SIG-M5 (cell line): ENCODE results near the gene KCNA10.

Experiments
- DNase-seq: peaks from one replicate; lab custom pipeline; 2025; lab: John Stamatoyannopoulos, UW

KCNA10 gene

DNA sequence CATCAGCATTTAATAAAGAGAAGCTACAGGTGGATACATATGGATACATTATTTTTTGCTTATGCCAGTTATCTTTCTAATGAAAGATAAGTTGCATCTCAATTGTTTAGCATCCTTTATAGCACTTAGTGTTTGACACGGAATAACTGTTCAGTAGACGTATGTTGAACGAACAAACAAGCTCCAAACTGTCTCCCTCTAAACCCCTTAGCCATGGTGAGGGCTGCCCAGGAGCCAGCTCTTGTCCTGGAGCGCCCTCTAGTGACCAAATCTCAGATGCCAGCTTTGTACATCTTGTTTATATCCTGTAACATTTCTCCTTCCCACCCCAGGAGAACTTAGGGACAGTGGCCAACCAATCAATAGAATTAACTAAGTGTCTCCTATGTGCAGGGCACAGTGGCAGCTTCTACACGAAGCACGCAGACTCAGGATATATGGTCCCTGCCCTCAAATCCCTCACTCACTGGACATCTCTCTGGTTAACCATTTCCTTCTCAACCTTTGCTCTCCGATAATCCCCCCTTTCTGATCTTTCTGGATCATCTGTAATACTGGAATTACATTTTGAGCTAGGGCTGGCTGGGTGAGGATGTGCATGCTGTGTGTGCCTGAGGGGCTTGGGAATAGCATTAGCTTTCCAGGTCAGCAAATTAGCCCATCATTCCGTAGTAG, 22.9 kb downstream of the KCNA10 start:
- DNase-seq: peak; percentile 27

DNA sequence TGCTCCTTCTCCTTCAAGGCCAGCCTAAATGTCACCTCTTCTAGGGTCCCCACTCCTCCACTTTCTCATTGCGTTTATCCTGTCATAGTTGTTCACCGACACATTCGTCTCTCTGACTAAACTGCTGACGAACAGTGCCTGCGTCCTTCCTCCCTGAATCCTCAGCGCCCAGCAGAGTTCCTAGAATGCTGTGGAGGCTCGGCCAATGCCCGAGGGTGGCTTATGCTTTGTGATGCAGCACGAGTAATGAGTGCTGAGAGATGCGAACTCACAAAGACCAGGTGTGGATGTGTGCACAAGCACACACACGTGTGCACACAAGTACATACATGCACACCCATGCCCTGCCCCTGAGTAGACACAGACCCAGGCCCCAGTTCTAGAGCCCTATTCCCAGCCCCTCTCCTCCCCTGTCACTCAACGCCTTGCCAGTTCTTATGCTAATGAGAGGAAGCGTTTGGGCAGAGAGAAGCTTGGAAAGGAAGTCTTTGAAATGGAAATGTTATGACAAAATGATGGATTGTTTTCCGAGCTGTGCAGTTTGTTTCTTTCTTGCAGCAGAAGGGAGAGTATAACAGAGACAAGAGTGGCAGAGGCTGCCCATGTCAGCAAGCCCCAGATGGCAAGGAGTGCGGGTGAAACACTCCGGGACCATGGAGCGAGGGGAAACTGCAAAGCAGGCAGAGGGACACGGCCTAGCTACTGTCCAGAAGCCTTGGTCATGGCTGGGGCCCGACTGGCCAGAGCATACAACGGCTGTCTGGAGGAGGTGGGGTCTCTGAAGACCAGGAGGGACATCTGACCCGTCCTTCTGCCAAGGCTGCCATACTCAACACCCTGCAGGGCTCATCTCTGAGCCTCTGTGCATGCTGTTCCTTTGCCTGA, 24.2 kb downstream of the KCNA10 start:
- DNase-seq: no peak

DNA sequence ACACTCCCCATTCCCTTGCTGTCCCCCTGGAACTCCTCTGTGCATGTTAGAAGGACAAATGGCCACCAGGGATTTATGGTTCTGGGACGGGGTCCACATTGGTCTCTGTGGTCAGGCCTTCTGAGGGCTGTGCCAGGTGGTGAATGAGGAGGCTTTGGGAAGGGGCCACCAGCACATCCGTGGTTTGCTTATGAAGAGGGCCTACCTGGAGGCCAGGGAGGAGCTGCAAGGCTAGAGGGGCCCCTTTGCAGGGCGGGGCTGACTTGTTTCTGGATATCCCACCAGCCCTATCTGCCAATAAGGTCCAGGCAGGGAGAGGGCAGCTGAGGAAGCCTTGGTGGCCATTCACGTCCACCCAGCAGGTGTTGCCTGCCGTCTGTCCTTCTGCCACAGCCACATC, 24.9 kb downstream of the KCNA10 start:
- DNase-seq: no peak

DNA sequence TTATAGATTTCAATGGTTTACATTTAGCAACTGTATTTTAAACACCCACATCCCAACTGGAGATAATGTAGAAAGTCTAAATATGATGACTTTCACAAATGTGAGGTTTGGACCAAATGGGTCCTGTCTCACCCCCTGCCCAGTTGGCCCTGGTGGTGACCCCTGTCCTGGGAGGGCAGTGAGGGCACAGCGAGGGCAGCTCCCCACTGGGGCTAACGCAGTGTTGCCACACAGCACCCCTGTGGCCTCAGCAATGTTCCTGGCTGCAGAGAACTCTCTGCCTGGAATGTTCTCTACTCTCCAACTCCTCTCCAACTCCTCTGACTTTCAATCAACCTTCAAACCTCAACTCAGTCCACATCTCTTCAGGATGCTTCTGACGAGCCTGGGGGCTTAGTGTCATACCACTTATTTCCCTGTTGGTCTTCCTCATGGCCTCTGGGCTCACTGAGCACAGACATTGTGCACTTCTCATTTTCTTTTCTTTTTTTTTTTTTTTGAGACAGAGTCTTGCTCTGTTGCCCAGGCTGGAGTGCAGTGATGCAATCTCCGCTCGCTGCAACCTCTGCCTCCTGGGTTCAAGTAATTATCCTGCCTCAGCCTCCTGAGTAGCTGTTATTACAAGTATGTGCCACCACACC, 25.8 kb downstream of the KCNA10 start:
- no peak for DNase-seq

DNA sequence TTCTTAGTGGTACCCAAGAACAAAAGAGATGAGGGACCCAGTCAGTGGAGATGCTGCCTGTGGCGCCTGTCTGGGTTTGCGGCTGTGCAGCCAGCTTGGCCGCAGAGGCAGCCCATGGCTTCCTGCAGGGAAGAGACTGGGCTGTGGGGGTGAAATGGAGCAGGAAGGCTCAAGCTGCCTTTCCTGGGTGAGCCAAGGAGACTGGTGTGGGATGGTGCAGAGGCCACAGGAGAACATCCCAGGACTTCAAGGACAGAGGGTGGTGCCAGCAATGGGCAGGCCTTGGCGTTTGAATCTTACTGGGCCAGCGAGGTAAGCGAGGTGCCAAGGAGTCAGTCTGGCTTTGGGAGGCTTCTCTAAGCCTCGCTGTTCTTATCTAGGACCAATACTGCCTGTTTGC, 26.4 kb downstream of the KCNA10 start:
- DNase-seq: no peak

DNA sequence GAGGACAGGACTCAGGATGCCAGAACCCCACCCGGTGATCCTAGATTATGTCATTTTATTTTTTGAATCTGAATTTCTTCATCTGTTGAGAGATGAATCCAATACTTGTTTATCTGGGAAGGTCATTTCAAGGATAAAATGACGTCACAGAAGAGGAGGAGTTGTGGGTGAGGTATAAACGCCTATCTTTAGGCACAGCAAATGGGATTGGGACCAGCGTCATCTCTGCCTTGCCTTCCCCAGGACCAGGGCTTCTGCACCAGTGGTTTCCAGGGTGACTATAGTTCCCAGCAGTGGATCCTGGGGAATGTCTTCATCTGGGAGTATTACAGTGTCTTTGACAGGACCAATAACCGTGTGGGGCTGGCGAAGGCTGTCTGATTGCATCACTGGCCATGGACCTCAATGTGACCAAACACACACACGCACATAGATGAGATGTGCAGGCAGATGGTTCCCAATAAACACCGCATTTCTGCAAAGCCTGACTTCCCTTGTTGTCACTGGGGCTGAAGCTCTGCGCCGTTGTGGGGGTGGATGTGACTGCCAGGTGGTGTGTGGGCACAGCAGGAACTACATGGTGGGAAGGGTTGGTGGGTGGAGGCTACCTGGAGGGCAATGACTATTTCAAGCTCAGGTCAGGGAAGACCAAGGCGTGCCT, 28.1 kb downstream of the KCNA10 start:
- DNase-seq: no peak

DNA sequence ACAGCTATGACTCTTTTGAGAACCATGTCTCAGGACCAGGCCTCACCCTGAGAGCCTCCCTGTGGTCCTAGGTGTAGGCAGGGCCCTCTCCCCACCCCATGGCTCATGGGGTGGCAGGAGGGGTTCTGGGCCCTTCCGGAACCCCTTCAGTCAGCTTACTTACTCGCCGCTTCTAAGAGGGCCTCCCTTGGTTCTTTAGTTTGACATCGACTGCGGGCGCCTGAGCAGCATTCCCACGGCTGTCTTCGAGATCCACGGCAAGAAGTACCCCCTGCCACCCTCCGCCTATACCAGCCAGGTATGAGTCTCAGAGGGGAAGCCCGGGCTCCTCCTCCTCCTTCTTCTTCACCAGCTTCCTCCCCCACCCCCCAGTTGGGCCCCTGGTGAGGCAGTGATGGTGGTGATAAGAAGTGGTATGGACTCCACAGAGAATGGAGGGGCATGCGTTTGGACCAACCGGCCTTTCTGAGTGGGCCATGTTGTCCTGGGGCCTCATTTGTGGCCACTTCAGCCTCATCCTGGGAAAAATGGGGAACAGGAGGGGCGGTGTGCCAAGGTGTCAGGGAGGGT, 28.9 kb downstream of the KCNA10 start:
- no peak for DNase-seq

DNA sequence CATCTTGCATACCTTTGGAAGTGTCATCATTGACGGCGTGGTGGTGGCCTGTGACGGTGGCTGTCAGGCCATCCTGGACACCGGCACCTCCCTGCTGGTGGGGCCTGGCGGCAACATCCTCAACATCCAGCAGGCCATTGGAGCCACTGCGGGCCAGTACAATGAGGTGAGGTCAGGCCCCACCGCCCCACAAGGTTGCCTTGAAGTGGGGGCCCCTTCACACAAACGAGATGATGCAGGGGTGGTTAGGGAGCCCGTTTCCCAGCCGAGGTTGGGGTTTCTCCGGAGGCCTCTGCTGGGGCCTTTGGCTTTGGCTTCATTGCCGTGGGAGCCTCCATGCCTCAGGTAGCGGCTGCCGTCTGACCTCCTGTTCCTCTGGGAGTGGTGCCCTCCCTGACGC, 29.6 kb downstream of the KCNA10 start:
- DNase-seq: no peak

DNA sequence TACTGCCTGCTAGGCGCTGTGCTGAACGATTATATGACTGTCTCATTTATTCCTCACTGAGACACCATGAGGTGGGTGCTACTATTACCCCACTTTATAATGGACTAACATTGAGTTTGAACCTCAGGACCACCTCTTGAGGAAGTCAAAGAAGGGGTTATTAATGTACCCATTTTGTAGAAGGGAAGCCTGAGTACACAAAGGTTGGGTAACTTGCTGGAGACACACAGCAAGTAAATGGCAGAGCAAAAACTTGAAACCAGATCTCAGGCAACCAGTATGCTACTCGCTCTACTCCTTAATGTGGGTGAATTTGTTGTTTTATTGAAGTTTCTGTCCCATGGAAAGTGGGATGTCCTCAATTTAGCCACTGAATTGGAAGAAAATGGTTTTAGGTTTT, 30.1 kb downstream of the KCNA10 start:
- no peak for DNase-seq

DNA sequence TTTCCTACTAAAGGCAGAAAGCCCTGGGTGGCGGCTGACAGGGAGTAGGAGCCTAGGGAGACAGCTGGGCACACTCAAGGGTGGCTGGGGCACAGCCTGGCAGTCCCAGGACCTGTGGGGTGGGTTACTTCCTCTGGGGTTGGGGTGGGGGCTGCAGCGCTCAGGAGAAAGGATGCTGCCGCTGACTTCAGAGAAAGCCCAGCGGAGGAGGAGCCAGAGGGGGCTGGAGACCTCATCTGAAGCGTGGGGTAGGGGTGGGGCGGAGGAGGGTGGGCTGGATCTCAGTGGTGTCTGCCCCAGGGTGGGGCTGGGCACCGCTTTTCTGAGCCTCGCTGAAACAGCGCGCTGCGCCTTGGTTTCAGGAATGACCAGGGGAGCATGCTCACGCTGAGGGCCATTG, 30.8 kb downstream of the KCNA10 start:
- no peak for DNase-seq

DNA sequence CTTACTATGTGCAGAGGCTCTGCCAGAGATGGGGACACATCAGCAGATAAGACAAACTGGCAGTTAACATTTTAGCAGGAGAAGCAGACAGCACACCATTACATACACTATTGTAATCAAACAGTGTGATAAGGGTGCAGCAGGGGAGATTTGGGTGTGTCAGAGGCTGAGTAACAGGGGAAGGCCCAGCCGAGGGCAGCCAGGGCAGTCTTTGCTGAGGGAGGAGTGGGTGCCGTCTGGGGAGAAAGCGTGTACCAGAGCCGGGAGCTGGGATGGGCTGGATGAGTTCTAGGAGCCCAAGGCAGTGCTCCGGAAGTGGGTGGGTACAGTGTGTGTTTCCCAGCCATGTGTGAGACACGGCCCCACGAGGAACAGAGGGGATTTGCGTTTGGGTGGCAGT, 31.2 kb downstream of the KCNA10 start:
- no peak for DNase-seq

DNA sequence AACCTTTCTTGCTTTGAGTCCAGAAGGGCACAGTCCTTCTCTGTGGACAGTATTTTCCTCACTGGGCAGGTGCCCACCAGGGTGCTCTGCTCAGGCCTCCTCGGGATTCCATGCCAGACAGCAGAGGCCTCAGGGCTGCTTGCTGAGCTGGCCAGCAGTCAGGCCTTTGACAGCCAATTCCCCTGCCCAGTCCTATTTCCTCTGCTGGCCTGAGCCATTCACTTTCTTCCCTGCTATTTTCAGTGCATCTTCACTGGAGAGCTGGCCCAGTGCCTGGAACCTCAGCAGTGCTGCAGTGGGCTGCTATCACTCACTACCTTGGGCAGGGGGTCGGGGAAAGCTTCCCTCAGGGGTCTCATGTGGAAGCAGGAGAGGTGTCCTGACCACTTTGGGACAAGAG, 33.2 kb downstream of the KCNA10 start:
- DNase-seq: no peak

DNA sequence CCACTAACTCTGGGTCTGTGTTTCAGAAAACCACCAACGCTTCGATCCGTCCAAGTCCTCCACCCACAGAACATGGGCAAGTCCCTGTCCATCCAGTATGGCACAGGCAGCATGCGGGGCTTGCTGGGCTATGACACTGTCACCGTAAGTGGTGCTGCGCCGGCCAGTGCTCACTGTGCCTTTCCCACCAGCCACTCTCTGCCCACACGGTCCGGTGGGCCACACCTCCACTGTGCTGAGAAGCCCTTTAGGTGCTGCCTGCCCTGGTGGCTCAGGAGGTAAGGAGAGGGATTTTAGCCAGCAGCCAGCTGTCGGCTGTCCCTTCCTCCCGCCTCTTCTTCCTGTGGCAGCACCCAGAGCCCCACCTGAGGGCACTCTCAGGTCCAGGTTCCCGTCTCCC, 34.2 kb downstream of the KCNA10 start:
- no peak for DNase-seq

DNA sequence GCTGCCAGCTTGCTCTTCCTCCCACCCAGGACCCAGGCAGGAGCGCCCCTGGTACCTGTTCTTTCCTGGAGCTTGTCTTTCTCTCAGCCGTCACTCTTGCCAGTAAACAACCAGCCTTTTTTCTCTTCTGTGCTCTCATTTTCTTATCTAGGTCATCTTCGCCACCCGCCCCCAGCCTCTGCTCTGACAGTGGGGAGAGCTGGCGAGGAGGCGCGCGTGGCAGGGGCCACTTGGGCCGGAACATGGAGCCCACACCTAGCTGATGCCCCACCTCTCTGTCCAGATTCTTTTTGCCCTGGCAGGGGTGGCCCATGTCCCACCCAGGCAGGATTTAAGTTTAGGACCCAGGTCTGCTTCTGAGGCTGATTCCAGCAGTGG, 35.7 kb downstream of the KCNA10 start:
- no peak for DNase-seq

DNA sequence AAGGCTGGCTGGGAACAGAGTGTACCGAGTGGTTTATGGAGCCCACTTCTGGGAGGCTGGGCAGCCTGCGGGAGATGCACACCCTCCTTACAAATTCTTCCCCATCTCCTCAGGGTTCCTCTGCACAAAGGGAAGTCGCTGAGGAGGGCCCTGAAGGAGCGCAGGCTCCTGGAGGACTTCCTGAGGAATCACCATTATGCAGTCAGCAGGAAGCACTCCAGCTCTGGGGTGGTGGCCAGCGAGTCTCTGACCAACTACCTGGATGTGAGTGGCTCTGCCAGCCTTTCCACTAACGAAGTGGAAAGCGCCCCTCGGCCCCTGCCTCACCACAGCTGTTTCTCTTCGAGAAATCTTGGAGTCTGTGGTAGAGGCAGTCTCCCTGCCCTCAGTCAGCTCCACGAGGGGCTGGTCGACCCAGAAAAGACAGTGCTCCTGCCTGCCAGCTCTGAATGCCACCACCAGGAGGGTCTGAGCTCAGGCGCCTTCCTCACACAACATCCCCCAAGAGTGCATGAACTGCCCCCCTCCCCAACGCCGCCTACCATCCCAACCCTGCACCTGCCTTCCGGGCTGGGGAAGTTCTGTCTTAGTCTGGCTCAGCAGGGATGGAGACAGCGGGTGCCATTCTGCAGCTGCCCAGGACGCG, 36.2 kb downstream of the KCNA10 start:
- no peak for DNase-seq

DNA sequence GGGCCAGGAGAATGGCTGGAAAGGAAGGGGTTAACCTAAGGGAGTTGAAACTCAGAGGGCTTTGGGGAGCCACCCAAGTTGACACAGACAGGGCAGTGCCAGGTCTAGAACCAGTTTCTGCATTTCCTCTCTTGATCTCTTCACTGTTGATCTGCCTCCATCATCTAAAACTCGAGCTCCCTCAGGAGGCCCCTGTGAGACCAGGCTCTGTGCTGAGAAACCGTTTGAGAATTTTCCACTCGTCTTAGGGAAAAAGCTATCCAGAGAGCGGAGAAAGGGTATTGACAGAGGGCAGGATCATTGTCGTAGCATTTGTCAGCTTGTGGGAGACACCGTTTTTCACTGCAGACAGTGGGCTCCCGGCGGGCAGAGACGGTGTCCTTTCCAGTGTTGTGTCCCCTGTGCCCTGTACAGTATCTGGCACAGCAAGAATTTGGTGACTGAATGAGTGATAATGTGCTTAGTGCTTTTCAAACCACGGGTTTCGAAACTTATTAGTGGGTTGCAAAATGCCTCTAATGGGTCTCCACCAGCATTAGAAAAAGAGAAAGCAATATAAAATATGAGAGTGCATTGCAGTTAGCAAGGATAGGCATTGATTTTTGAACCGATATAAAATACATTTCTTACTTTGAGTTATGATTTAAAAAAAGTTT, 36.9 kb downstream of the KCNA10 start:
- DNase-seq: no peak

DNA sequence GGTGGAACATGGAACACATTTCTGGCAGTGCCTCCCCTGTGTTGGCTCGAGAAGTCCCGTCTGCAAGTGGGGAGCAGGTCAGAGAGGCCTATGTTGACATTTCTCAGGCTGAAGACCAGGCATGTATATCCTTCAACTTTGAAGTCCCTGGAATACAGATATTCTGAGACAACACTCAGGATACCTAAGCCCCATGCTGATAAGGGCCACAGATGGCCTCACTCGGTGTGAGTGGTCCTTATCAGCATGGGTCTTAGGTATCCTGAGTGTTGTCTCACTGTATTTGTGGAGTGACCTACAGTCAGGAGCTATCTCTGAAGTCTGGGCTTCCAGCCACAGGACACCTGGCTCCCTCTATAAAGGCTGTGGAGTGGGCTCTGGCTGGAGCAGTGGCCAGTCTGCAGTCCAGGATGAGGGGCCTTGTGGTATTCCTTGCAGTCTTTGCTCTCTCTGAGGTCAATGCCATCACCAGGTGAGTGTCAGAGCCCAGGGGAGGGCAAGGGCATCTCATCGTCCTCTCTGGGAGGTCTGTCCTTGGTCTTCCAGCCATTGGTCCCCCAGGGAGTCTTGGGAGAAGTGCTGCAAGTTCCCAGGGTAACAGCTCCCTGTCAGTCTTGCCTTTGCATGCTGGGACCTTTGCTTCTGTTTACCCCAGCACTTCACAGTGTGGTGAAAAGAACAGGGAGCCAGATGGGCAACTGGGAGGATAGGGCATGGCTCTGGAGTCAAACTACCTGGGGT, 38.4 kb downstream of the KCNA10 start:
- no peak for DNase-seq

DNA sequence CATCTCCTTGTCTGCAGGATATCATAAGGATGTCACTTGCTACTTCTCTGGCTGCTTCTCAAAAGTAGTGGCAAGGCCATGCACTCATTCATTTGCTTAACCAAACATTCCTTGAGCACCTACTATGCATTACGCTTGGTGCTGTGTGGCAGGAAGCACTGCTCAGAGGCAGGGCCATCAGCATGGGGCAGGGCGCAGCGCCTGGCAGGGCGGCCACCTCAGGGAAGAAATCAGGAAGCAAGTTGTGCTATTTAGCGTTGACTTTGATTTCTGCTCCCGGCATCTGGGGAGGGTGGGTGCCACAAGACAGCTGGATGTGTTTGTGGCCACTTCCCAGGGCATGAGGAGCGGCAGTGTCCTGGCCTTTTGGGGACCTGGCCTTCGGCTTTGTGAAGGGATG, 40.1 kb downstream of the KCNA10 start:
- no peak for DNase-seq

DNA sequence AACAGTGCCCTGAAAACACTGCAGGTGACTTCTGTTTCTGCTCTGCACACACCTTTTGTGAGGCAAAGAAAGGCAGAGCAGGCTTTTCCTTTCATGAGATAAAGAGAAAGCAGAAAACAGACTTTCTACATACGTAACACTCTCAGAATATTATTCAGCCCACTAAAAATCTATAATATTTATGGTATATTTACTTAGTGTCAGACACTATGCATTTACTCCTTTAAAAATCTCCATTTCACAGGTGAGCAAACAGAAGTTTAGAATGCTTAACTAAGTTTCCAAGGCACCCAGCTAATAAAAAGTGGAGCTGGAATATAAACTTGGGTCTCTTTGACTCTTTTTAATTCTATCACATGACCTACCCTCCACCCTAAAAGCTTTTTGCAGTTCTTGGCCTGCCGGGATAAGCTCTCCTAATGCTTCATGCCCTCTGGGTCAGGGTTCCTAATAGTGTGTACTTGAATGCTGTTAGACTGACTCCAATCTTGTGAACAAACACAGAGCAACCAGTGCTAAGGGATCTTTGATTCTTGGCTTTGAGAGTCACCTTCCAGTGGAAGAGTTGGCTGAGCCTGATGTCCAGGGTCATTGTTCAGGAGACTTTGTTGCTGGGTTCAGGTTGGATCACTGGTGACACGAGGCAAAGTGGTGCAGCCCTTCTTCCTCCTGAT, 40.9 kb downstream of the KCNA10 start:
- no peak for DNase-seq

DNA sequence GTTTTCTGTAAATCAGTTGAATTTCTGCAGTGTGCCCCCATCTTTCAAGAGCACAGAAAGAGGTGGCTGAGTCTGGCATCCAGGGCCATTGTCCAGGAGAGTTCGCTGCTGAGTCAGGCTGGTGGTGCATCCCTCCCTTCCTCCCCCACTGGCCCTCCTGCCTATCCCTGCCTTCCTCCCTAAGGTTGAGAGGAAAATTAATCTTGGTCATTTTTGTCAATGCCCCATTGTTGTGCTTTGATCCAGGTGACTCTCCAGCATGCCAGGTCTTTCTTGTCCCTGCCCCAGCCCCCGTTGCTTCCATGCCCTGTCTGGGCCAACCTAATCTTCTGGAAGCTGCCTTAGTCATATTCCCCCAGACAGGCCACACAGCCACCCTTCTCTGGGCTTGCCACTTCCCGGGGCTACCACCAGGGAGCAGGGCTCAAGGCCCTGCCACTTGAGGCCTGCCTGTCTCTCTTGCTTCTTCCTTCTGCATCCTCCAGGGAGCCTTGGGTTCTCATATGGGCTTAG, 41.5 kb downstream of the KCNA10 start:
- DNase-seq: no peak
